ACC112 (cell line): ENCODE measurements around the gene STX16.
A peak's percentile ranks its signal among the peaks of the same experiment; 100 is the strongest.
"Not testable (repeated sequence)": the region's sequence is repeated elsewhere in the genome, so short reads cannot be mapped to it uniquely, and the experiment has no call there.

Experiments
- H2AFZ ChIP-seq: fragments of 200-600 bp; sonication (generic); one replicate; pipeline ENCODE4 v1.6.0; 2017; ENCODE audit warnings: antibody characterized with exemption, low read length; ENCODE audit not compliant: unreplicated experiment
- H3K27ac ChIP-seq: fragments of 200-600 bp; sonication (generic); 2 replicates; pipeline ENCODE4 v1.5.1; 2014; ENCODE audit warnings: low read depth, mild to moderate bottlenecking, antibody characterized with exemption, low read length, moderate library complexity
- H3K27me3 ChIP-seq: fragments of 200-600 bp; sonication (generic); 2 replicates; pipeline ENCODE4 v1.6.1; 2014; ENCODE audit warnings: mild to moderate bottlenecking, antibody characterized with exemption, low read length, moderate library complexity, mixed read lengths; ENCODE audit not compliant: insufficient read depth
- H3K36me3 ChIP-seq: fragments of 200-600 bp; sonication (generic); 2 replicates; pipeline ENCODE4 v1.6.1; 2016; ENCODE audit warnings: mild to moderate bottlenecking, antibody characterized with exemption, low read length, moderate library complexity, mixed read lengths; ENCODE audit not compliant: insufficient read depth
- H3K4me1 ChIP-seq: fragments of 200-600 bp; sonication (generic); one replicate; pipeline ENCODE4 v1.6.1; 2016; ENCODE audit warnings: low read length, mixed read lengths; ENCODE audit not compliant: insufficient read depth, unreplicated experiment, control insufficient read depth
- H3K4me3 ChIP-seq: fragments of 200-600 bp; sonication (generic); 2 replicates; pipeline ENCODE4 v1.5.1; 2014; ENCODE audit warnings: mild to moderate bottlenecking, low read depth, low read length
- H3K79me2 ChIP-seq: fragments of 200-600 bp; sonication (generic); one replicate; pipeline ENCODE4 v1.6.0; 2016; ENCODE audit warnings: low read length; ENCODE audit not compliant: control insufficient read depth, unreplicated experiment, insufficient read depth

STX16 gene

GRCh38 chr20:58648502-58648825 is 2.6 kb upstream of the STX16 start:
- not testable (repeated sequence) for H3K27ac ChIP-seq, H3K36me3 ChIP-seq, H3K4me3 ChIP-seq, H3K27me3 ChIP-seq, H2AFZ ChIP-seq
- peaks cover 19% of the 10 kb centered on the region for H3K4me1 ChIP-seq
- H3K79me2 ChIP-seq: peaks cover 22% of the 10 kb centered on the region

- Histone ChIP-seq H3K27ac (no peak overlapping the region), H3K4me1 (peaks cover 23% of the 10 kb centered on the region), H3K4me3 (no peak overlapping the region; the same call in 1 of the 2 replicates), H2AFZ (peak overlapping the region; percentile 78), H3K79me2 (peaks cover 33% of the 10 kb centered on the region), H3K36me3 (no peaks in the 10 kb centered on the region), H3K27me3 (no peaks in the 10 kb centered on the region)
Observed at GRCh38 chr20:58649288-58650180, 1.5 kb upstream of the STX16 start.

- Histone ChIP-seq H3K36me3 (no peaks in the 10 kb centered on the region), H3K4me3 (peak overlapping the region; percentile 99), H3K4me1 (peaks cover 28% of the 10 kb centered on the region), H3K27me3 (no peaks in the 10 kb centered on the region), H2AFZ (peak overlapping the region; percentile 78), H3K79me2 (peaks cover 39% of the 10 kb centered on the region), H3K27ac (peak overlapping the region; percentile 85)
Observed at GRCh38 chr20:58650181-58650775, 805 bp upstream of the STX16 start.

GRCh38 chr20:58651559-58651945 is 469 bp downstream of the STX16 start:
- Histone ChIP-seq H3K4me3 (peak overlapping the region; percentile 99), H3K79me2 (peaks cover 52% of the 10 kb centered on the region), H2AFZ (no peak overlapping the region), H3K4me1 (peaks cover 33% of the 10 kb centered on the region), H3K36me3 (no peaks in the 10 kb centered on the region), H3K27ac (peak overlapping the region; percentile 85), H3K27me3 (no peaks in the 10 kb centered on the region)

- Histone ChIP-seq H3K27me3 (no peaks in the 10 kb centered on the region), H3K36me3 (no peaks in the 10 kb centered on the region), H3K27ac (peak overlapping the region; percentile 85), H3K4me3 (peak overlapping the region; percentile 99), H3K79me2 (peaks cover 57% of the 10 kb centered on the region), H2AFZ (peak overlapping the region; percentile 44), H3K4me1 (peaks cover 38% of the 10 kb centered on the region)
Observed at GRCh38 chr20:58651946-58652605, 993 bp downstream of the STX16 start.

GRCh38 chr20:58652606-58653294 is 1.7 kb downstream of the STX16 start:
- Histone ChIP-seq H2AFZ (peak overlapping the region; percentile 44), H3K79me2 (peaks cover 64% of the 10 kb centered on the region), H3K36me3 (no peaks in the 10 kb centered on the region), H3K4me1 (peaks cover 40% of the 10 kb centered on the region), H3K4me3 (peak overlapping the region; percentile 99), H3K27me3 (no peaks in the 10 kb centered on the region), H3K27ac (peak overlapping the region; percentile 85)

GRCh38 chr20:58654337-58654736 is 3.3 kb downstream of the STX16 start:
- H3K36me3 ChIP-seq: no peaks in the 10 kb centered on the region
- H3K27ac ChIP-seq: no peak overlapping the region
- H2AFZ ChIP-seq: no peak overlapping the region
- peak overlapping the region; percentile 99 for H3K4me3 ChIP-seq
- H3K4me1 ChIP-seq: peaks cover 42% of the 10 kb centered on the region
- no peaks in the 10 kb centered on the region for H3K27me3 ChIP-seq
- peaks cover 80% of the 10 kb centered on the region for H3K79me2 ChIP-seq

- peak overlapping the region; percentile 99 for H3K4me3 ChIP-seq
Observed at GRCh38 chr20:58655328-58656107, 4.4 kb downstream of the STX16 start.

GRCh38 chr20:58656831-58657230 is 5.7 kb downstream of the STX16 start:
- peaks cover 42% of the 10 kb centered on the region for H3K4me1 ChIP-seq

More at GRCh38 chr20:58655328-58656107, 4.4 kb downstream of the STX16 start:
- H3K4me1 ChIP-seq: peaks cover 42% of the 10 kb centered on the region
- no peak overlapping the region for H3K27ac ChIP-seq
- H3K27me3 ChIP-seq: no peaks in the 10 kb centered on the region
- peaks cover 91% of the 10 kb centered on the region for H3K79me2 ChIP-seq
- H2AFZ ChIP-seq: no peak overlapping the region
- H3K36me3 ChIP-seq: no peaks in the 10 kb centered on the region; the same call in 1 of the 2 replicates

GRCh38 chr20:58657262-58657661 is 6.2 kb downstream of the STX16 start:
- Histone ChIP-seq H3K79me2 (peaks cover 98% of the 10 kb centered on the region), H3K4me3 (peak overlapping the region; percentile 99), H3K36me3 (no peaks in the 10 kb centered on the region; the same call in 1 of the 2 replicates), H2AFZ (no peak overlapping the region), H3K27ac (no peak overlapping the region), H3K27me3 (no peaks in the 10 kb centered on the region), H3K4me1 (peaks cover 42% of the 10 kb centered on the region)

More at GRCh38 chr20:58656831-58657230, 5.7 kb downstream of the STX16 start:
- Histone ChIP-seq H3K4me3 (peak overlapping the region; percentile 99), H3K27ac (no peak overlapping the region), H3K36me3 (no peaks in the 10 kb centered on the region; the same call in 1 of the 2 replicates), H3K79me2 (peaks cover 97% of the 10 kb centered on the region), H2AFZ (no peak overlapping the region), H3K27me3 (no peaks in the 10 kb centered on the region)
